GM18868 (cell line): ENCODE data around the gene PPP3R1.

Source experiments
- ATAC-seq: cut with Tn5 transposase; IDR thresholded peaks from one replicate; pipeline ENCODE4 v1.9.1; 2021; ENCODE audit warnings: mild to moderate bottlenecking, moderate library complexity; ENCODE audit not compliant: unreplicated experiment

The PPP3R1 gene

GRCh38 chr2:68252400-68253218 lies at the start of gene PPP3R1:
PPP3R1 (minus strand) TSS chr2:68252532; CDS start chr2:68252127, 405 bp downstream.
- peak; percentile 82 for ATAC-seq

GRCh38 chr2:68295516-68295915 lies 43.2 kb upstream of the PPP3R1 start:
- peak; percentile 72 for ATAC-seq

- no peak for ATAC-seq
These were observed 42.6 kb upstream of the PPP3R1 start for GRCh38 chr2:68294913-68295312.

- no peak for ATAC-seq
These were observed 41.9 kb upstream of the PPP3R1 start for GRCh38 chr2:68294187-68294586.

- ATAC-seq = no peak
These were observed 41.4 kb upstream of the PPP3R1 start for GRCh38 chr2:68293755-68294154.

- no peak for ATAC-seq
These were observed 40.7 kb upstream of the PPP3R1 start for GRCh38 chr2:68293024-68293423.

- peak; percentile 66 for ATAC-seq
These were observed 39.9 kb upstream of the PPP3R1 start for GRCh38 chr2:68292108-68292710.

GRCh38 chr2:68291314-68291713 lies 39.0 kb upstream of the PPP3R1 start:
- no peak for ATAC-seq

GRCh38 chr2:68290901-68291300 lies 38.6 kb upstream of the PPP3R1 start:
- ATAC-seq = no peak

GRCh38 chr2:68287580-68288441 lies 35.5 kb upstream of the PPP3R1 start:
- ATAC-seq = no peak

- no peak for ATAC-seq
These were observed 32.6 kb upstream of the PPP3R1 start for GRCh38 chr2:68284896-68285295.

GRCh38 chr2:68283419-68283812 lies 31.1 kb upstream of the PPP3R1 start:
- no peak for ATAC-seq

- ATAC-seq = no peak
These were observed 30.6 kb upstream of the PPP3R1 start for GRCh38 chr2:68282811-68283418.

GRCh38 chr2:68280796-68281195 lies 28.5 kb upstream of the PPP3R1 start:
- ATAC-seq = no peak

- no peak for ATAC-seq
These were observed 28.0 kb upstream of the PPP3R1 start for GRCh38 chr2:68280348-68280747.

- ATAC-seq = no peak
These were observed 27.4 kb upstream of the PPP3R1 start for GRCh38 chr2:68279691-68280090.

GRCh38 chr2:68278169-68278568 lies 25.8 kb upstream of the PPP3R1 start:
- no peak for ATAC-seq

GRCh38 chr2:68274022-68274421 lies 21.7 kb upstream of the PPP3R1 start:
- ATAC-seq = no peak

- no peak for ATAC-seq
These were observed 20.1 kb upstream of the PPP3R1 start for GRCh38 chr2:68272246-68272994.

- no peak for ATAC-seq
These were observed 14.3 kb upstream of the PPP3R1 start for GRCh38 chr2:68266655-68267054.
